ENCODE data around the gene FBXW7.

Gene FBXW7

GRCh38 chr4:152321923-152322322 is 214.0 kb downstream of the FBXW7 start:
- DNase-seq, result no peak

GRCh38 chr4:152321398-152321797 is 214.5 kb downstream of the FBXW7 start:
- DNase-seq, result no peak

- no peak for DNase-seq
Observed at GRCh38 chr4:152316969-152317368, 218.9 kb downstream of the FBXW7 start.

- DNase-seq, result no peak
Observed at GRCh38 chr4:152310257-152310656, 225.6 kb downstream of the FBXW7 start.

- no peak for DNase-seq
Observed at GRCh38 chr4:152309418-152309817, 226.5 kb downstream of the FBXW7 start.

GRCh38 chr4:152308951-152309350 is 226.9 kb downstream of the FBXW7 start:
- no peak for DNase-seq

- DNase-seq, result no peak
Observed at GRCh38 chr4:152307669-152308068, 228.2 kb downstream of the FBXW7 start.

GRCh38 chr4:152306541-152306940 is 229.4 kb downstream of the FBXW7 start:
- no peak for DNase-seq

- DNase-seq, result no peak
Observed at GRCh38 chr4:152304220-152304619, 231.7 kb downstream of the FBXW7 start.

- DNase-seq, result no peak
Observed at GRCh38 chr4:152301381-152301780, 234.5 kb downstream of the FBXW7 start.

GRCh38 chr4:152299553-152299952 is 236.3 kb downstream of the FBXW7 start:
- no peak for DNase-seq

- no peak for DNase-seq
Observed at GRCh38 chr4:152296386-152296785, 239.5 kb downstream of the FBXW7 start.

- no peak for DNase-seq
Observed at GRCh38 chr4:152294765-152295164, 241.1 kb downstream of the FBXW7 start.

- DNase-seq, result no peak
Observed at GRCh38 chr4:152294331-152294730, 241.6 kb downstream of the FBXW7 start.

GRCh38 chr4:152293527-152293926 is 242.4 kb downstream of the FBXW7 start:
- DNase-seq, result no peak

GRCh38 chr4:152290366-152290921 is 245.4 kb downstream of the FBXW7 start:
- DNase-seq, result no peak

GRCh38 chr4:152289941-152290340 is 246.0 kb downstream of the FBXW7 start:
- no peak for DNase-seq

- DNase-seq, result no peak
Observed at GRCh38 chr4:152289541-152289940, 246.4 kb downstream of the FBXW7 start.

GRCh38 chr4:152283801-152284470 is 252.0 kb downstream of the FBXW7 start:
- DNase-seq, result no peak

GRCh38 chr4:152281822-152282221 is 254.1 kb downstream of the FBXW7 start:
- DNase-seq, result no peak

GRCh38 chr4:152281211-152281610 is 254.7 kb downstream of the FBXW7 start:
- DNase-seq, result no peak

- DNase-seq, result no peak
Observed at GRCh38 chr4:152279234-152279566, 256.7 kb downstream of the FBXW7 start.

- no peak for DNase-seq
Observed at GRCh38 chr4:152278505-152279233, 257.2 kb downstream of the FBXW7 start.

GRCh38 chr4:152278172-152278504 is 257.8 kb downstream of the FBXW7 start:
- DNase-seq, result no peak

GRCh38 chr4:152277333-152277732 is 258.6 kb downstream of the FBXW7 start:
- no peak for DNase-seq
